HG03196 (cell line): ENCODE data around the gene IGF2BP3.

Experiments
- ATAC-seq: cut with Tn5 transposase; IDR thresholded peaks from one replicate; pipeline ENCODE4 v1.9.1; 2021; ENCODE audit not compliant: unreplicated experiment

IGF2BP3 gene

DNA sequence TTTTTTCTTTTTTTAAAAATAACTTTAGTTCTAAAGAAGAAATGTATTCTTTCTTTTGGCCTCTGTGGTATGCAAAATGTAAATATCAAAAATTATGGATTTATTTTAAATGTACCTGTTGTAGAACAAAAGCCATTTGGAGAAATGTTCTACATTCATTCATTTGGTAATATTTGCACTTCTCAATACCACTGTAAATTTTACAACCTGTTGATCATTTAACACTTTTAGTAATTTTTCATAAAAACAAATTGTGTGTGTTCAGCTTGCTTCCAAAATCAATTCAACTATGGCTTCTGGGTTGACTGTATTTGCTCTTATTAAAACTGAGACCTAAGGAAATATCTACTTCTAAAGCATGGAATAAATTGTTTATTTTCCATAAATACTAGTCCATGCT, 2.3 kb upstream of the IGF2BP3 start:
- ATAC-seq, result no peak

DNA sequence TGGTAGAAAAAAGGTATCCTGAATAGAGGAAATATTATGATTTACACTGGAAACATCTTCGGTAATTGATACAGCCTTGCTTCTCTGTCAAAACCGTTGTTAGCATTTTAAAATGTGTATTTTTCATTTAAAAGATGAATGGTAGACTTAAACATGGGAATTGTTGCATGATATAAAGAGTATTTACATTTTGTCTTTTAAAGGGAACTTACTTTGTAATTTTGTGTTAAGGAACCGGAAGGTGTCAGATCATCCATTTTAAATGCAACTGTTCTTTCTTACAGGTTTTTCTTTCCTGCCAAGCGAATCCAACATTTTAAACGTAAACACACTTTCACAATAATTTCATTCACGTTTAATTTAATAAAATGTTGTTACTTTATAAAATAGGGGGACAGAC, 1.8 kb upstream of the IGF2BP3 start:
- no peak for ATAC-seq

DNA sequence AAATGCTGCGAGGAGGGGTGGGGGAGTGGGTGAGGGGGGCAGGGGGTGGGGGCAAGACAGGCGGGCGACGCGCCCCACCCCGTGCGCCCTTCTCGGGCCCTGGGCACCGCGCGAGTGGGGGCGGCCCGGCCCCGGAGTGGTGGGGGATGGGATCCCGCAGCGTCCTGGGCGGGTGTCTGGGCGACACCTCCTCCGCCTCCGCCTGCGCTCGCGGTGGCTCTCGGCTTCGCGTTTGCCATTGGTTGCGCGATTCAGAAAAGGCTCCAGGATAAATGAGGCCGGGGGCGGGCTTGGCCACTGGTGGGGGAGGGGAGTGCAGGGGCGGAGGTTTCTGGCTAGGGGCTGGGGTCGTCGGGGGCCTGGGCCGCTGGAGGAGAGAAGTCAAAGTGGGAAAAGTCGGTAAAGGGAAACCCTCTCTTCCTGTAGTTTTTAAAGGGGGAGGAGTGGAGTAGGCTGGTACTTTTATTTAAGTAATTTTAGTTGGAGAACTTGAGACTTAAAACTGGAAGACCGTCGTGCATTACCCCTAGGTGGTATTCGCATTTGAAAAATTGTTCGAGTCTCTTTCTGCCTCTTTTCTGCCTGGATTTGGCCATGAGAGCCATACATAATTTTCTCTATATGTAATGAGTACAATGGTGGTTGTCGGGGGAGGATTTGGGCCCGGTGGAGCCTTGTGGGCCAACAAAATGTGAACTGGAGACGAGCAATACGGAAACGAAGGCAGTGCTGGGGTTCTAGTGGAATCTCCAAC, 992 bp upstream of the IGF2BP3 start:
- ATAC-seq, result peak; percentile 28

DNA sequence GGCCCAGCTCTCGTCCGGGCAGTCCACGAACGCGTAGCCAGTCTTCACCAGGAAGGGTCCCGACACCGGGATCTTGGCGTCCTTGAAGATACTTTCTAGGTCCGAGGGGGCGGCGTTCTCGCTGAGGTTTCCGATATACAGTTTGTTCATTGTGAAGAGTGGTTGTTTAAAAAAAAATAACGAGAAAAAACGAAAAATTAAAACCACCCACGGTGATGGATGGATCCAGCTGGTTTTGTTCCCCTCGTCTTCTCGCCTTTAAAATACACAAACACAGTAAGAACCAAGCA, 385 bp downstream of the IGF2BP3 start:
- no peak for ATAC-seq

DNA sequence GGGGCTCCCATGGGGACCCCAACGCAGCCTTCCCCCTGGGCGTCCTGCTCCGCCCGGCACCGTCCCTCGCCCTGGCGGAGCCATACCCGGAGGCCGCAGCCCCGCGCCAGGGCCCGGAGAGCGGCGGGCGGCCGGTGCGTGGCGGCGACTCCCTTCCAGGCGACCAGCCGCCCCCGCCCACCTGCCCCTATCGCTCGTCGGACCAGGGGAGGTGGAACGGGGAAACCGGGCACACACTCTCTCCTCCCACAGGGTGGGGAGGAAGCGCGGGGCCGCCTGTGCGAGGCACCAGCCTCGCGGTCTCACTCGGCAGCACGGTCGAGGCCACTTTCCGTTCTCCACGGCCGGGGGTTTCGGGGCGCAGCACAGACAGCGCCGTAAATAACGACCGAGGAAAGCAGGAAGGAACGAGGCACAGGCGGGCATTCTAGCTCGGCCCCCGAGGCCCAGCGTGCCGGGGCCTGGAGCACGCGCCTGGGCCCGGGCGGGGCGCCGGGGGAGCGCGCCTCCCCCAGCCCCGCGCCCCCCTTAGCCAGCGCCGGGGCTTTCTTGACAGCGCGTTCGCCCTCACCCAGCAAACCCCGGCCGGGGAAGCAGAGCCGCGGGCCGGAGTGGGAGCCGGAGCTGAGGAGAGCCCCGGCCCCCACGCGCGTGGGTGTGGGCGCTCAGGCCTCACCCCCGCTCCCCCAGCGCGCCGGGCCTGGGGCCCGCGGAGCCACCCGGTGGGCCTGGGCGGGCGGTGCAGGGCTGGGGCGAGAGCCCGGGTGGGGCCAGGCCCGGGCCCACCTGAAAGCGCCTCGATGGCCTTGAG, 936 bp downstream of the IGF2BP3 start:
- no peak for ATAC-seq

DNA sequence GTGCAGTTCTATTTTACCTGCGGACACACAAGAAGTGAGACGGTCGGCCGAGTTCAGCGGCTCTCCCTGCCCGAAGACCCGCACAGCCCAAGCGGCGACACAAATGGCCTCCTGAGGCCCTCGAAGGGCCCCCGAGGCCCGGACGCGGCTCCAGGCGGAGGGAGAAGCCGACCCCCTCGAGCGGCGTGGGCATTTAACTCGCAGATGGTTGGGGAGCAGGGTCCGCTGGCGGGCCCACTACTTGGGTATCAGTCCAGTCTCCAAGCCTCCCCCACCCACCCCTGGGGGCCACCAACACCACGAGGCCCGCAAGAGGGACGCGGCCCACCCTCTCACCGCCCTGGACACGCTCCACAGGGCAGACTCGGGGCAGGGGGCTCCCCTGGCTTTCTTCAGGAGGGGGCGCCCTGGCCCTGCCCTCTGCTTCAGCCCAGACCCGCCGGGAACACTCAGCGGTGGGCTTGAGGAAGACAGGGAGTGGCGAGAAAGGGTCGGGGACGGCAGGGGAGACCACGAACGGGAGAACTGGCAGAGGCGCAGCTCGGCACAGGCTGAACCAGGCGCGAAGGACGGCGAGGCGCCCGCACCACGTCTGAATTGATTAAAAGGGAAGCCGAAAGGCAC, 1.7 kb downstream of the IGF2BP3 start:
- no peak for ATAC-seq

DNA sequence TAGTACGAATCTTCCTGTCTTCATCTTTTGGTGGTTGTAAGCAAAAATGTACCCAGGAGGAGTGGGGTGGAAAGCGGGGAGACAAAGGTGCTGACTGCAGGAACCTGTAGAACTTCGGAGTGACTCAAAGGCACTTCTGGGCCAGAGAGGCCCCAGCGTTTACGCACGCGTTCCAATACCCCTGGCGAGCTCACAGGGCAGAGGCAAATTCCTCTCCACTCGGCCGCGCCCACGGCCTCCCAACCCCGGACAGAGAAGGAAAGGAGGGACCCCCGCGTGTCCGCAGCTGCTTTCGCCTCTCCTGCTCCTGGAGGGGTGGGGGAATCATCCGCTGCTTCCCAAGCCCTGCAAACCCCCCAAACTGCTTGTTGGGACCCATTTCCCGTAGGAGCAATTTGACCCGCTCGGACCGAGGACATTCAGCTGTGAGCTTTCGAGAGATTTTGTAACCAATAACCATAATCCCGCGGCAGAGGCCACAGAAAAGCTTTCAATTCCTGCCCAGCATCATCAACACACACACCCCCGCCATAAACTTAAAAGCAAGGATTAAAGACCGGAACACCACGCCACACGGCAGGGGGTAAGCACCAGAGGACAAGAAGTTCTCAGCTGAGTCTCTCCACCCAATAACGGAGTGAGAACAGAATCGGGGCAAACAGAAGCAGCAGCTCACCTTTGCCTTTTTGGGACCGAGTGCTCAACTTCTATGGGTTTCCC, 2.3 kb downstream of the IGF2BP3 start:
- no peak for ATAC-seq

DNA sequence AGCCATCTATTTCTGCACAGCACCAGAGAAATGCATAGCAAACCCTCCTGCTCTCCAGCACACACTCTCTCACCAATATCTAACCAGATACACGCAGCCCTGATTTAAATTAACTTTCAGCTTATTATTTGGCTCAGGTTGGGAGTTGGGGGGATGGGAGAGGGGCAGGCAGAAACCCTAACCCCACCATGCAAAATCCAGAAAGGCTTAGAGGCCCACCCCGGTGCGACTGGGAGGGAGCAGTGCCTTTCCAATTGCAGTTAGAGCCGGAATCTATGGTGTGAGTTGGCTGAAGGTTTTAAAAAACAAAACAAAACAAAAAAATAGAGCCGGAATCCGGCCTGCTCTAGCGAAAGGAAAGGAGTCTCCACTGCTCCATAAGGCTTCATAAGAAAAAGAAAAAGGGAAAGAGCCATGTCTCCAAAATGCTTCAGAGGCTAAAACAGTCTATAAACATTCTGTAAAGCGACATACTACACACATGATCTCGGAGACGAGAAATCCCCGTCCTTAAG, 2.9 kb downstream of the IGF2BP3 start:
- ATAC-seq, result no peak

DNA sequence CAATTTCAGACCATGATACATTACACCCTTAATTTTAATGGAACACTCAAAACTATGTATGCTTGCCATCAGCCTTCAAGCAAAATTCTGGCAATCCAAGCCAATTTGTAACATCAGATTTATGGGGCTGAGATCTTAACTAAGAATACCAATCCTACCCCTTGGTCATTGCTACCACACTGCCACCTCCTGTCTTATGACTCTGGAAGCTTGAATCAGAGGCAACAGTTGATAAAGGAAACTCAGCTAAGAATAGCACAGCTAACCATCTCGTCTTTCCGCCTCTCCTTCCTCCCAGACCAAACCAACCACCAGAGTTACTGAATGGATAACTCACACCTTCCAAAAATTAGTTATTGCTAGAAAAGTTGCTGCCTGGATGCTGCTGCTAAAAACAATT, 7.4 kb downstream of the IGF2BP3 start:
- no peak for ATAC-seq

DNA sequence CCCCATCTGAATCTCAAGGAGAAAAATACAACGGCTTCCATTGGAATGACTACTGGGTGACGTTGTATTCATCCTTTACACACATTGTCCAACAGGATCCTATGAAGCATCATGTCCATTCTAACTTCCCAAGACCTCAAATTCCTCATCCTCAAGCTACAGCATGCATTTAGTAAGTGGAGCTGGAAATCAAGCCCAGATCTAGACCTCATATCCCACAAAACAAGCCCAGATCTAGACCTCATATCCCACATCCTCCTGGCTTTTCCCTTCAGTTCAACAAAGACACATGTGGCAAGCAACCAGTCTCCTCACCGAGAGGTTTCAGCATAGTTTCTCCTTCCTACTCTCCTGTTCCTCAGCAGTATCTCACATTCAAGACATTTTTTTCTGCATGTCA, 12.2 kb downstream of the IGF2BP3 start:
- ATAC-seq, result no peak

DNA sequence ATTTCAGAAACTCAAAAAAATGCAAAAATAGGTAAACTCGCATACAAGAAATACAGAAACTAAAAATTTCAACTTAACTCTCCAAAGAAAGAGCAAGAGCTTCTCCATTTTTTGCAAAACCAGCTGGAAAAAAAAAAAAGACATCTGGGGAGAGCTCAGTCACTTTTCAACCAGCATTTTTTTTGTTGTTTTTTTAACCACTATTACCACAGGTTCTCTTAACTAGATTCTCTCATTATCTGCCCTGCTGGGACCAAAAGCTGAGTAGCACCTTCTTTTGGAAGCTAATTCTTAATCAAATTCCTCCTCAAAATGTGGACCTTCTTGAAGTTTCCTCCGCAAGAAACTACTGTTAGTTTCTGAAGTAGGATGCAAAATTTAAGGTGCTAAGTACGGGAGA, 14.2 kb downstream of the IGF2BP3 start:
- ATAC-seq, result no peak

DNA sequence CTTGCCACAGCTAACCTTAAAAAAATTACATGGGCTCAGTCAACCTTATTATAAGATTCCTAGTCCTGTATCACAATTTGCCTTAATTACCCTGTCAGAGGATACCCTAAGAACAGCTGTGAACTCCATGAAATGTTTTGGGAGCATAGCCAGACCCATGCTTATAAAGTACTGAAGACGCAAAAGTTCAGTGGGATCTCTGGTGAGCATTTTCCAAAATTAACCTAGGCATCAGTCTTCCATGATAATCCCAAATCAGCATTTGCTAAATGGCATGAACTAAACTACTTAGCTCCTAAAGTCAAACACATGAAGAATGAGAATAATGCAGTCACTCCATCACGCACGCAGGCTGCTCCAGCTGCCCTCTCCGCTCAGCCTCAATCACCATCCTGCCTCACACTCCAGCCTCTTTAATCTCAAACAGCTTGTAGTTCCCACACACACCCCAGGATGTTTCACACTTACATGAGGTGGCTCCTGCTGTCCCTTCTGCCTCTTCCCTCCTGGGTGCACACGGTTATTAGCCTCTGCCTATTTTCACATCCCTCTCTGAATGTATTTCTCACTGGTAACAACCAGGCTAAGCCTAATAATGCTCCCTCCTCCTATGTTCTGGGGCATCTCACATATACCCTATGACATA, 15.3 kb downstream of the IGF2BP3 start:
- no peak for ATAC-seq

DNA sequence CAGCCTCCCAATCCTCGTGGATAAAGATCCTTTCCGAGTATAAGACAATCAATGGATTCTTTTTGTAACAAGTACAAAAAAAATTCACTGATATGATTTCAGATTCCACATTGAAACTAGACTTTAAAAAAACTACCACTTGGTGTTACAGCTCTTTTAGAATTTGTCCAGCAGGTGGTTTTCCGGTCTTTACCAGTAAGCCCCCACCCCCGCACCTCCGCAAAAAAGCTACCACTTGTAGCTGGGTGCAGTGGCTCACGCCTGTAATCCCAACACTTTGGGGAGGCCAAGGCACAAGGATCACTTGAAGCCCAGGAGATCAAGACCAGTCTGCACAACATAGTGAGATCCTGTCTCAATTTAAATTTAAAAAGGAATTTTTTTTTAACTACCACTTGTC, 19.8 kb downstream of the IGF2BP3 start:
- ATAC-seq, result no peak

DNA sequence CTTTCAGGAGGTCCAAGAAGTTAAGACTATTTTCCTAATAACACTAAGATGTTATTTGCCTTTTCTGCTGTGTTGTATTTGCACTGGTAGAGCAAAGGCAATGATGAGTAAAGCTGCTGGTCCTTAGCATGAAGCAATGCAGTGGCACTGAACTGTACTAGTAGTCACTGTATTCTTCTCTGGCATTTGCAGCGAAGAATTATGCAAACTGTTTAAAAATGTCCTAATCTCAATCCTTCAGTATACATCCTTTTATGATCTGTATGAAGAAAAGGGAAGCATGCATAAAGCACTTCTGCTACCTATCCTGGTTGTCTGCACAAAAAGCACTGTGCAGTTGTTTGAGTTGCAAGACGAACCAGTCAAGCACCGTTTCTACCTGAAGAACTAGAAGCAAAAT, 20.4 kb downstream of the IGF2BP3 start:
- no peak for ATAC-seq

DNA sequence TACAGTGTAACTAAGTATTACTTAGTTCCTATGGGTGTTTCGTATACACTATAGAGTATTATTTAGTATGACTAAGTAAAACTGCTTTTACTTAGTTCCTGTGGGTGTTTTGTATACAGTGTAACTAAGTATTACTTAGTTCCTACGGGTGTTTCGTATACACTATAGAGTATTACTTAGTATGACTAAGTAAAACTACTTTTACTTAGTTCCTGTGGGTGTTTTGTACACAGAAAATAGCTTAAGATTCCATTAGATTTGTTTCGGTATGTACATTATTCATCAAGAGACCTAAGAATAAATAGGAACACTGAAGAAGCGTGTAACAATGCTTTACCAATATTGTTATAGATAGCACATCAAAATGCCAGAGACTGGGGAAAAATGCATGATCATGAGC, 25.0 kb downstream of the IGF2BP3 start:
- ATAC-seq, result no peak

DNA sequence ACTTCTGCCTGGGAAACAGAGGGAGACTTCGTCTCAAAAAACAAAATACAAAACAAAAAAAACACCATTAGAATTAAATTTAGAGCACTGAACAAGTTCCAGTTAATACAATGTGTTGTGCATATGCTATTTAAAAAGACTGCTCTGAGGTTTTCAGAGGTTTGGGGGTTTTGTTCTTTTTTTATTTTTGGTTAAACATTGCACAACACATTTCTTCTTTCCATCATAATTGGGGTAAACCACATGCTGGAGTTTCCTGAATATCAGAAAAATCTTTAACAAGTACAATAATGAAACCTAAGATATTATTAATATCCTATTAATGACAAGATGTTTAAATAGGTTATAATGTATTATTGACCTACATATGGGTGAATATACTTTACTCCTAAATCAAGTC, 26.3 kb downstream of the IGF2BP3 start:
- no peak for ATAC-seq

DNA sequence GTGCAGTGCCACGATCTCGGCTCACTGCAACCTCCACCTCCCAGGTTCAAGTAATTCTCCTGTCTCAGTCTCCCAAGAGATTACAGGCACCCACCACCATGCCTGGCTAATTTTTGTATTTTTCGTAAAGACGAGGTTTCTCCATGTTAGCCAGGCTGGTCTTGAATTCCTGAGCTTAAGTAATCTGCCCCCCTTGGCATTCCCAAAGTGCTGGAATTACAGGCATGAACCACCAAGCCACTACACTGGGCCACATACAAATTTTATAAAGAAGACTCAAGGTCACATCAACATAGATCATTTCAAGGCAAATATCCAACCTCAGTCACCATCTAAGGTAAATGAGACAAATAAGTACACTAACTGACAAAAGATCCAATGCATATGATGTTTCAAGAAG, 32.1 kb downstream of the IGF2BP3 start:
- no peak for ATAC-seq

DNA sequence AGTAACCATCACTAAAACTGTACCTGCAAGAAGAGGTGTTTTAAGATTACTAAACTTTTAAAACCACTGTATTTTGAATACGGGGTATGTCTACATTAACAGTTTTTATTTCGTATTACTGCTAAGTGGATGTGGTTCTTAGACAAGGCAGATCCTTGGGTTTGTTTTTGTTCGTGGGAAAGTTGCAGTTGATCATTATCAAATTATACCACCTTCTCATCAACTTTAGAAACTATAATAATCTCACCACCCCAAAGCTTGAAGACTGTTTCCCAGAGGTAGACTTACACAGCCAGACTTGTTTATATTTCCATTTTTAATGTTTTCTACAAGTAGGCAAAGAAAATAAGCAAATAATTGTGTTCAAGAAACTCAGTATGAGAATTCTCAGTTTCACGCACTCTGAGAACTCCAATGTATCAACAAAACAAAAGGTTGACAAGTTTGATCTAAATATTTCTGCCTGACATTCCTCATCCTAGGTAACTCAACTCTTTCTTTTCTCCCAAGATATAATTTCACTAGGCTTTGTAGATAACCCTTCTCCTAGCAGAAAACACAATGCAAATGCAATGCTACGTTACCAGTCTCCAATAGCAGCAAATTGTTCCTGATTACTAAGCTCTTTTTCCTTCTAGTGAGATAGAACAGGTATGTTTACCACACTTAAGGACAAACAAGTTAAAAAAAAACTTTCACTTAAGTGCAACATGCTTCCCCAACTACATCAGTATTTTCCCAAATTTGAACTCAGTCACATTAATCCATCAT, 36.0 kb downstream of the IGF2BP3 start:
- no peak for ATAC-seq

DNA sequence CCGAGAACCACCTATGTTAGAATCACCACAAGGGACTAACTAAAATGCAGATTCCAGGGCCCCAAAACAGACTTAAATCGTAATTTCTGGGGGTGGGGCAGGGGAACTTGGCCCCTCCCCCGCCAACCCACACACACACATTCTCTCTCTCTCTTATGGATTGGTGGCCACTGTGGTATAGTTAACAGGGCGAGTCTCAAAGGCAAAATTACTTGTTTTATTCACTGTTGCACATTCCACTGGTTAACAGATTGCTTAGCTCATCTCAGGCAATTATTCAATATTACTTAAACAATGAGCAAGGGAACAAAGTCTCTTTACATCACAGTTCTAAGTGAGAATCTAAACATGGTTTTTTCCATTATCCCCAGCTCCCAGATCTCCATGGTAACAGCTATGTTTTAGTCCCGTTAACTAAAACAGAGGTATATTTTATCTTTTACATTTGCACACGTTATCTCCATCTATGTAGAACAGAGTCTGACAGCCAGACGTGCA, 38.5 kb downstream of the IGF2BP3 start:
- ATAC-seq, result no peak

DNA sequence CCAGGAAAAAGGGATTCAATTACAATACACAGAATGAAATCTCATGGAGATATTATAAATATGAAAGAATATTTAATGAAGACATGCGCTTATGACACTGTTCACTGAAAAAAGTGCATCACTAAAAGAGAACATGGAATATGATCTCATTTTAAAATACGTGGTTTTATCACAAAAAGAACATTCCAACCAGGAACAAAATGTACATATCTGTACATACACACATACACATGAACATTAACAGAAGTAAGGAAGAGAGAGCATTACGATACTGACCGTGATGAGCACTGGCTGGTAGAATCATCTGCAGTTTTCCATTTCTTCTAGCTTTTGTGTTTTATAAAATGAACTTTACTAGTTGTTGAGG, 39.4 kb downstream of the IGF2BP3 start:
- ATAC-seq, result no peak
